HUDEP-2 (cell line): ENCODE results near the gene TEX19.
A peak's percentile ranks its signal among the peaks of the same experiment; 100 is the strongest.
"Not testable (repeated sequence)": the region's sequence is repeated elsewhere in the genome, so short reads cannot be mapped to it uniquely, and the experiment has no call there.

Source experiments
- DNase-seq, 76 experiments: peaks; one replicate each; lab custom pipeline; 2025; ENCODE audit not compliant: unreplicated experiment in 76 of 76; lab: John Stamatoyannopoulos, UW

The TEX19 gene

DNA sequence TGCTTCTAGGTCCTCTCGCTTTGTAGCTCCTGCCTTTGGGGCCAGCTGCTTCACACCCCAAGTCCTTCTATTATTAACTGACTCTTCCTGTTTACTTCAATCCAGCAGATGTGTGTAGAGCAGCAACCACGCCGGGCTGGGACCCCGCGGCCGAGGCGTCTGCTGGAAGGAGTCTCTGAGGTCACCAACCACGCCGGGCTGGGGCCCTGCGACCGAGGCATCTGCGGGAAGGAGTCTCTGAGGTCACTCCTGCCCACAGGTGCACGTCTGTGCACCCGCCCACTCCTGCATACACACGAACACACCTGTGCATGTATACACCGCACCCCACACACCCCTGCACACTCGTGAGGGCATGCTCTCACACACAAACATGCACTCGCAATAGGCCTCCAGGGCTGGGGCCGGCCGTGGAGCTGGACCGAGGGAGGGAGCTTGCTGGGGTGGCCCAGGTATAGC, 7.8 kb upstream of the TEX19 start:
- DNase-seq: no peak

DNA sequence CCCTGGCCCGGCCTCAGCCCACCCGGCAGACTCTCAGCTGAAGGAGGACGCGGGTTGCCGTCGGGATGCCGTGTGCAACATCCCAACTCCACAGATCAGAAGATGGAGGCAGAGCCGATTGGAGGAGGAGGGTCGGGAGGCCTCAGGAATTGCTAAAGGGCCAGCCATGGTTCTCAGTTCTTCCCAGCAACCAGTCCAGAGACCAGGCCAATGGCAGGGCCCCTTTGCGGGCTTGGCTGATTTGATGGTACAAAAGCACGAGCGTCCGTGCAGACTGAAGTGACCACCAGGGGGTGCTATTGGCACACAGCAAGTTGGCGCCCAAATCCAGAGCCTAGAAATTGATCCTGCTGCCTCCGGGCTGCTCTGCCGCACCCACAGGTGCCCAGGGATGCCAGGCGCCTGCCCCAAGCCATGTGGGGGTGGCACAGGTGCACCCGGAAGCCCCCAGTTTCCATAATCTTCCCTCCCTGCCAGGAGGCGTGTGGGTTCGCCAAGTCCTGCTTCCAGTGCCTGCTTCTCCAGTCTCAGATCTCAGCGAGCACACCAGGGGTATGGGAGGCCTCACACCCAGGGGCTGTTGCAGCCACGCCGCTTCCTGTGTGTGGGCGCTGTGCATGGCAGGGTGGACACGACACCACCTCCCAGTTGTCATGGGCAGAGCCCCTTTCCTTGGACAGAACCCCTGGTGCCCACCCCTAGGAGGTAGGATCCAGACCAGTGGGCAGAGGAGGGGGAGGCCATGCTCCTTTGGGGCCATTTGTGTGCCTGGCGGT, 7.1 kb upstream of the TEX19 start:
- peak in 69 of 76 experiments; percentile 16 to 86 (median 64) for DNase-seq

DNA sequence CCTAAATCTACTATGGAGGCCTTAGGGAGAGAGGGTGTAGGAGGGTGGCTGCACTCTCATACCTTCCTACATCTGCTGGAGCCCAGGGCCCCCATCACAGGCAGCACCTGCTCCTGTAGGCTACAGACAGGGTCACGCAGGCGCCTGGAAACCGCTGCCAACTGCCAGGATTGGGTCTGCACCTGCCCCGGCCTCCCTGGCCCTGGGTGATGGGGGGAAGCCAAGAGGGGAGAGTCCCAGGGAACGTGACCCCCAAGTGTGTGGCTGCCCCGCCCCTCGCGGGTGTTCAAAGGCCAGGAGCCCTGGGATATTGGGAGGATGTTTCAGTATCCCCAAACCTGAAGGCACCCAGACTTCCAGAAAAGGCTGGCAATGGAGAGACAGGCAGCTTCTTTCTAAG, 5.6 kb upstream of the TEX19 start:
- no peak for DNase-seq

DNA sequence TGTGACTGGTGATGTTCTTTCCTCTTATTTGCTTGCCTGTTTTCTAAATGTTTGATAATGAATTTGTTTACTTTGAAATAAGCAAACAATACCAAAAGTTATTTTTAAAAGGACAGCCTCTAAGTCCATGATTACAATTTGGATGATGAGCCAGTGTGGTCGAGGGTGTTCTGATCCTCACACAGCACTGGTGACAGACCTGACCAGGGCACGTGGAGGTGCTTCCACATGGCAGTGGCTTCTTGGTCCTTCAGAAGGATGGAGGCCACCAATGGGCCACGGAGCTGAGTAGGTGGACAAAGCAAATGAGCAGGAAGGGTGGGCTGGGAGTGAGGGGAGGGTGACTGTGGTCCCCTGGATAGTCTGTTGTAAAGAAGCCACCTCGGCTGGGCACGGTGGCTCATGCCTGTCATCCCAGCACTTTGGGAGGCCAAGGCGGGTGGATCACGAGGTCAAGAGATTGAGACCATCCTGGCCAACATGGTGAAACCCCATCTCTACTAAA, 4.2 kb upstream of the TEX19 start:
- no peak for DNase-seq

DNA sequence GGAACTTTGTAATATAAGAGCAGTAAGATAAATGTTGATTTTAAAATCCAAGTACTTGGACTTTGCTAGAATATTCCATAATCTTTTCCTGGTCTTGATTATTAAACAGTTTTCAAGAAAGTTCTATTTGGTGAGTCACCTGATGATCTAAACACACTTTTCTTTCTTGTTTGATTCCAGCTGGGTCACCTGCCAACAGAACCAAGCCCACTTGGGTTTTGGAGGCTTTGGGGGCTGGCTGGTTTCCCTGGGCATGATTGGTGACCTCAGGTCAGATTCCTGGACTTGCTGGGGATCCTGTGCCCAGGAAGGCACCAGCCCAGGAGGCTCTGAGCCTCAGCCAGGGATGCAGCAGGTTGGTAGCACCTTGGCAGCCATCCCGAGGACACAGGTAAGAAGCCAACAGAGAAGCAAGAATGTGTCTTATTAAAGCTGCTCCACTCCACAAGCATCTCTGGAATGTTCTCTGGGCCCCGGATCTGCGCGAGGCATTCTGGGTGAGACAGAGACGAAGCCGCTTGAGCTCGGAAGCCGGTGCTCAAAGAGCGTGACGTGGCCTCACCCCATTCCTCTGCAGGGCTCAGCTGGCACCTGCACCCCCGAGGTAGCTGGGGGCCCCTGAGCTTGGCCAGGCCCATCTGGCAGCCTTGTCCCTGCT, 3.1 kb upstream of the TEX19 start:
- no peak for DNase-seq

DNA sequence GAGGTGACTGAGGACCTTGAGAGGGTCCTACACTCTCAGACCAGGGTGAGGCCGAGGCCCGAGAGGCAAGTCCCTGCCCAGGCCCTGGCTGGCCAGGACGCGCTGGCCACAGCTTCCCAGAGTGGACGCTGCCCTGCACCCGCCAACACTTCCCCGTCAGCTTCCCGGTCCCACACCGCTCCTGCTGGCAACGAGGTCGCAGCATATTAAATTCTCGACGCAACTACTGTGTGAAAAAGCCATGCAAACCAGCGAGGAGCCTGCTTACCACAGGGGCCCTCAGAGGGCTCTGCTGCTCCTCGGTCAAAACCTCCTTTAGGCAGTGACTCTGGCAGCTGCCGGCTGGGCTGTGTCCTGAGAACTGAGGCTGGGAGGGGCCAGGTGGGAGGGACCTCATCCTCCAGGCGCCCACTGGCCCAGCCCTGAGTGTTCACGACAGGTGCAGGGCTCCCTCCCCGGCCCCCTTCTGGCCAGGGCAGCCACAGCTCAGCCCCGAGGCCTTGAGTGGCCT, 2.1 kb upstream of the TEX19 start:
- no peak for DNase-seq

DNA sequence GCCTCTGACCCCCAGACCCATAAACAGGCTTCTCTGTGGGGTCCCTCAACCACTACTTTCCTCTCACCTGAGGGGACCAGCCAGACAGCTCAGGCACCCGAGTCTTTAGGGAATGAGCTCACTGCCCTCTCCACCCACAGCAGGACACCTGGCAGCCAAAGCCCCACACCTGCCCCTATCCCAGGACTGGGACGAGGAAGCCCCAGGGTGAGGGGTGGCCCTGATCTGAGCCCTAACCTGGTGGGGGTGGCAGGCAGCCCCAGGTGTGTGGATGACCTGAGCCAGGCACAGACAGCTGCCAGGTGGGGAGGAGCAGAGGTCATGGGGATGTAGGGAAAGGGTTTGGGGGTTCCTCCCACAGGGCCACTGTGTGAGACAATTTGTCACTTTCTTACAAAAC, 1.7 kb upstream of the TEX19 start:
- no peak for DNase-seq

DNA sequence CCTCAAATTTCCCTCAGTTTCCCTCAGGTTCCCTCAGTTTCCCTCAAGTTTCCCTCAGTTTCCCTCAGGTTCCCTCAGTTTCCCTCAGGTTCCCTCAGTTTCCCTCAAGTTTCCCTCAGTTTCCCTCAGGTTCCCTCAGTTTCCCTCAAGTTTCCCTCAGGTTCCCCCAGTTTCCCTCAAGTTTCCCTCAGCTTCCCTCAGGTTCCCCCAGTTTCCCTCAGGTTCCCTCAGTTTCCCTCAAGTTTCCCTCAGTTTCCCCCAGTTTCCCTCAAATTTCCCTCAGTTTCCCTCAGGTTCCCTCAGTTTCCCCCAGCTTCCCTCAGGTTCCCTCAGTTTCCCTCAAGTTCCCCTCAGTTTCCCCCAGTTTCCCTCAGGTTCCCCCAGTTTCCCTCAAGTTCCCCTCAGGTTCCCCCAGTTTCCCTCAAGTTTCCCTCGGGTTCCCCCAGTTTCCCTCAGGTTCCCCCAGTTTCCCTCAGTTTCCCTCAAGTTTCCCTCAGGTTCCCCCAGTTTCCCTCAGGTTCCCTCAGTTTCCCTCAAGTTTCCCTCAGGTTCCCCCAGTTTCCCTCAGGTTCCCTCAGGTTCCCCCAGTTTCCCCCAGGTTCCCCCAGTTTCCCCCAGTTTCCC, 516 bp downstream of the TEX19 start:
- not testable (repeated sequence) for DNase-seq

DNA sequence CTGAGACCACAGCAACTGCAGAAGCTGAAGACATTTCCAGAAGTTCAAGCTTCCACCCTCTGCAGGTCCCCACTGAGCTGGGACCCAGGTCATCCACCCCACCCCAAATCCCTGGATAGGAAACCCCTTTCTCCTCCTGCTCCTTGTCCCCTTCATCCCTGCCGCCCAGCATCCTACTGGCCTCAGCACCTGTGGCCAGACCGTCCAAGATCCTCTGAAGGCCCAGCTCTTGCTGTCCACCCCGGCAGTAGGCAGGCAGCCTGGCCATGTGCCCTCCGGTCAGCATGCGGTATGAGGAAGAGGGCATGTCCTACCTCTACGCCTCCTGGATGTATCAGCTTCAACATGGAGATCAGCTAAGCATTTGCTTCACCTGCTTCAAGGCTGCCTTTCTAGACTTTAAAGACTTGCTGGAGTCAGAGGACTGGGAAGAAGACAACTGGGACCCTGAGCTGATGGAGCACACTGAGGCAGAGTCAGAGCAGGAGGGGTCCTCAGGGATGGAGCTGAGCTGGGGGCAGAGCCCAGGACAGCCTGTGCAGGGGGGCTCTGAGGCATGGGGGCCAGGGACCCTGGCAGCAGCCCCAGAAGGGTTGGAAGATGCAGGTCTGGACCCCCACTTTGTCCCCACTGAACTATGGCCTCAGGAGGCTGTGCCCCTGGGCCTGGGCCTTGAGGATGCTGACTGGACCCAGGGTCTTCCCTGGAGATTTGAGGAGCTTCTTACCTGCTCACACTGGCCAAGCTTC, 3.0 kb downstream of the TEX19 start:
- no peak for DNase-seq

DNA sequence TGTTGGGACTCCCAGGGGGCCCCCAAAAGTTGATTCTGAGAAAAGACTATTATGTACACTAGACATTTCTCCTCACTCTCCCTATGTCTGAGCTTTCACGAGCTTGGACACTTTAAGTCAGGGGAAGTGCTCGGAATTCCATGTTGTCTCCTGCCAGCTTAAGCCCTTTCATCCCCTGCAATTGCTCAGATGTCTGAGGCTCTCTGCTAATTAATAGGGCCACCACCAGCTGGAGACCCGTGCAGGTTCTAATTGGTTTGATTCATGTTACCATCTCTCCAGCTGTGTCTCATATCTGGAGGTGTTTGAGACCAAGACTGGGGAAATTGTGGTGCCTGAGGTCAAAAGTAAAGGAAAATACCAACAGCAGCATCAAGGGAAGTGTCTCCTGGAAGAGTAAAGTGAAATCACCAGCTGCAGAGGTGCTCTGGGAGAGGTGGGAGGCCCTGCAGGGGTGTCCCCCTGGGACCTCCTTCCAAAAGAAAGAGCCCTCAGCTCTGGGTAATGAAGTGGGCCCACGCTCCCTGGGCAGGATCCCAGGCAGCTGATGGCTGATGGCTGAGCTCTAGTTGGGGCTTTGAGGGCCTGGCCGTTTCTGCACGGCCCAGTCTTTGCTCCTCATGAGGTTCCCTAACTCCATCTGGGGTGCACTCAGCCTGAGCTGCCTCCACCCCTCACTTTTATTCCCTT, 6.7 kb downstream of the TEX19 start:
- DNase-seq: no peak

DNA sequence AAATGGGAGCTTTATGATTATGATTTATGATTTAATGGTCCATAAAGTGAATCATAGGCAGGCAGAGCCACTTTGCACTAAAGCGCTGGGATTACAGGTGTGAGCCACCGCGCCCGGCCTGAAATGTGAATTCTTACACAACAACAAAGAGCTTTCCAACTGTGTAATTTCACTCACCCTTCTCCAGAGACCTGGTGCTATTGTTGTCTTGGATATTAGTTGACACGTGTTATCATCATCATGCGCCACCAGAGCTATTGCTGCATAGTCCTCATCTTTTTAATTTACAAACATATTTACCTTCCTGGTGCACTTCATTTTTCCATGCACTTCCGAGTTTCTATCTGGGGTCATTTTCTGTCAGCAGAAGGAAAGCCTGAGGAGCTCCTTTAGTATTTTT, 7.7 kb downstream of the TEX19 start:
- DNase-seq: no peak

DNA sequence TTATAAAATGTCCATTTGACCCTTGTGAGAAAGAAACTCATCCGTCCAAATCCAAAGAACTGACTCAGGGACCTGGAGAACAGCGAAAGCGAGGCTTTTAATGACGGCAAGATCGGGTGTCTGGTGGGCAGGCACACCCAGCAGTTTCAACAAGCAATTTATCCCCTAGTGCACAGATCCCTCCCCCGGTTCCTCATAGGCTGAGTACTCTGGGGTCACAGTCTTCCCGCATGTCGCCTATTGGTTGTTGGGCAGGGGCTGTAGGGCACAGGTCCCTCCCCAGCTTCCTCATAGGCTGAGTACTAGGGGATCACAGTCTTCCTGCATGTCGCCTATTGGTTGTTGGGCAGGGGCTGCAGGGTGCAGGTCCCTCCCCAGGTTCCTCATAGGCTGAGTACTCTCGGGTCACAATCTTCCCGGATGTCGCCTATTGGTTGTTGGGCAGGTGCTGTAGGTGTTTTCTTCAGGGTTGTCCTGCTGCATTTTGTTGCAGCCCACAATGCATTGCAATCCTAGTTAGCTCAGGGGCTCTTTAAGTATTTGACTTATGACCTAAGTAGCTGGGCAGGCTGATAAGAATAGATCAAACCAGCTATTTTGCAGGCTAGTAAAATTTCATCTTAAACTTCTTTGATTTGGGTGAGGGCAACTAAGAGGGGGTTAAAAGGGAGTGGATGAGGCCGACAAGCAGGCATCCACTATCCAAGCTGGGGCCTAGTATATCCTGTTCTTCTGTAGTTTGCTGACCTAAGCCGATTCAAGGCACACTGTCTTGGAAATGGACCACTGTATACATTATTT, 8.9 kb downstream of the TEX19 start:
- DNase-seq: peak in 12 of 76 experiments; percentile 11 to 77 (median 32)

DNA sequence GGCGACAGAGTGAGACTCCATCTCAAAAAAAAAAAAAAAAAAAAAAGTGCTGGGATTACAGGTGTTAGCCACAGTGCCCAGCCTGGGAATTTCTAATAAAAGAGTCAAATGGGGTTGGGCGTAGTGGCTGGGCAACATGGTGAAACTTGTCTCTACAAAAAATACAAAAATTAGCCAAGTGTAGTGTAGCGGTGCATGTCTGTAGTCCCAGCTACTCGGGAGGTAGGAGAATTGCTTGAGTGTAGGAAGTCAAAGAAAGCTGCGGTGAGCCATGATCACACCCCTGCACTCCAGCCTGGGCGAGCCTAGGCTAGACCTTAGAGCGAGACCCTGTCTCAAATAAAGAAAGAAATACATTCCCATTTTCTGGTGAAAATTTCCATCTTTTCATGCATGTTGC, 10.2 kb downstream of the TEX19 start:
- no peak for DNase-seq

DNA sequence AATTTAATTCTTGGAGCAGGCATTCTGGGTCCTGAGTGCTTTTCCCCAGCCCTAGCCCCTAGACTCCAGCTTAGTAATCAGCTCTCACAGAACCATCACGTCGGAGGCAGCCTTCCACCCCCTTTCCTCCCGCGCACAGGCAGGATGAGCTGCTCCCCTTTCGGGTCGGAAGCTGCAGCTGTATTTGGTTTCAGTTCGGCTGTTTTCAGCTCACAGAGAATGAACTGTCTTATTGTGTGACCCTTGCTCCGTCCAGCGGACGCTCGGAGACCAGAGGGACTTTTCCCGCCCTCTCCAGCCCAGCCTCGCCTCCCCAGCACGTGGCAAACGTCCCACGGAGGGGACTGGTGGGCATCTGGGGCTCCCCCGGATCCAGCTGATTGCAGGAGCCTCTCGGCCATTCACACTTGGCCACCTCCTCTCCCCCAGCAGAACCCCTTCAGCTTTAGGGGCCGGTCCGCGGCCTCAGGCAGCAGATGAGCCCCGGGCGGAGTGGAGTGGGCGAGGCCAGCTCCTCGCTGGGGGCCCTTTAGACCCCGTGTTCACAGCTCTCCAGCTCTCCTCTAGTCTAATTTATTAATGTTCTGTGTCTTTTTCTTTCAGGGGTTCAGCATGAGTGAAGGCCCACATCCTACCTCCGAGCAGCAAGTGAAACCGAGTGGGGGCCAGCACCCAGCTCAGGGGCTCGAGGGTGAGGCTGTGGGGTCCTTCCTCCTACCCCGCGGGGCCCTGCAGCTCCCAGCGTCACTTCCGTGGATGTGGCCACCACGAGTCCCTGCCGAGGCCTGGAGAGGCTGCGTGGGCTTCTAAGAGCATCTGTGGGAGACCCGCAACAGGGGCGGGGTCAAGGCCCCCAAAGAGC, 11.7 kb downstream of the TEX19 start:
- no peak for DNase-seq

DNA sequence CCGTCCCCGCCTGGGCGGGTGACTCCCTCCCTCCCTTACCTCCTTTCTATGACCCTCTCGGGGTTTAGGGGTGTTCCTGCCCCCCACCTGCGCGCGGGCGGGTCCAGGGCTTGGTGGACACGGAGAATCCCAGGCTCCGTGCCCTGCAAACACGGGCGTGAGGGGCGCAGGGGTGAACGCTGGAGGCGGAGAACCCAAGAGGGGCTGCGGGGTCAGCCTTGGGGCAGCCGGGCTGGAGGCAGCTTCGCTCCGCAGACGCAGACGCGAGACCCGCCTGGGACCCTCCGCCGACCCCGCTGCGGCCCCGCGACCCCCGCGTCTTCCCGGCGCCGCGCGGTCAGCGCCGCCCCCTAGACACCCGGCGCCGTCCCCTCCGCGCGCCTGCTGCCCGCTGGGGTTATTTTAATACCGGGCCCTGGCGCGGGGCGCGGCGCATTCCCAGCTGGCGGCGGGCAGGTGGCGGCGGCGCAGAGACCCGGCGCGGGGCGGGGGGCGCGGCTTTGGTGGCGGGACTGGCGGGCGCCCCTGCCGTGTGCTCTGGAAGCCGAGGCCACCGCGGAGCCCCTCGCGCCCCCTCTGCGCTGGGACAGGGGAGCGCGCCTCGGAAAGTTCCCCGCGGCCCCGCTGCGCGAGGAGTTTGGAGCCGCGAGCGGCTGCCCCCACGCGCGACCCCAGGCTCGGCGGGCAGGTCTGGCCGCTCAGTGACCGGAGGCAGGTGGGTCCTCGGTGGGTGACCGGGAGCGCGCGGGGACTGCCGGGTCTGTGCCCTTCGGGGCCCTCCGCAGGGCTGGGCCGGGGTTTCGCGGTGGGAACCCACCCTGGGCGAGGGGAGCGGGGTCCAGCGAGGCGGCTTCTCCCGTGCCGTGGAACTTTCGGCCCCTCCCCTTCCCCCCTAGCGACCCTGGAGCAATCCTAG, 12.5 kb downstream of the TEX19 start, which contains the start of gene UTS2R:
Gene UTS2R (plus strand): TSS at position 433 of the 916 bp plus-strand sequence. CDS start 2,560 bp downstream, outside the sequence.
- no peak for DNase-seq

DNA sequence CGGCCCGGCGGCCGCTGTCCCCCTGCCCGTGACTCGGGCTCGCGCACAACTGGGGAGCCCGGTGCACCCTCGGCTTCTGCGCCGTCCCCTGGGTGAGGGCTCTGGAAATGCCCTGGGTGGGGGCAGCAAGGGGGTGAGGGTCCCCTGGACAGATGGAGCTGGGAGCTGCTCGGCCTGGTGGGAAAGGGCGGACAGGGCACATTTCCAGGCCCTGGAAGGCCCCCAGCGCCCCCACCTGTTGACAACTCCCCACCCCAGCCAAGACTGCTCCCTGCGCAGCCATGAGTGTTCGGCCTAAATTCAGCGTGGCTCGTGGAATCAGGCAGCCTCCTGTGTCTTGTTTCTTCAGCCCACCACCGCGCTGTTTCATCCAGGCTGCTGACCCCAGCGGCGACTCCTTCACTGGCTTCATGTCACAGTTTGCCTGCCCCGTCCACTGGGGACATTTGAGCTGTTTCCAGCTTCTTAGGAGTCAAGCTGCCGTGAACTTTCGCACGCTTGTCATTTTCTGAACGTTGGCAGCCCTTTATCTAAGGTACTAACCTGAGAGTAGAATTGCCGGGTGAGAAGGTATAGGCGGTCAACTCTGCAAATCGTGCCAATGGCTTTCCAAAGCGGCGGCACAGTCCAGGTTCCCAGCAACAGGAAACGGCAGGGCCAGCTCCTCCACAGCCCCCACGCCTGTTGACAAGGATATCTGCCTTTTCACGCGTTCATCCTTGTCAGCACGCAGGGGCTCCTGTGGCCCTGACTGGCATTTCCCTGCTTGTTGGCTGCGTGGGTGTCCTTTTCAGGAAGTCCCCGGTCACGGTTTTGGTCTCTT, 13.4 kb downstream of the TEX19 start:
- no peak for DNase-seq
